Endodermal cell (in vitro differentiated cells): Measurements from ENCODE around the gene EPS8L2. TPM values are rescaled to one million over a fixed set of nuclear protein-coding genes. Genes with fewer than 3 reads are reported as not detected.

ENCODE experiments used
- DNase-seq: peaks from one replicate; pipeline ENCODE4 v3.0.0-alpha.2; 2017
- H3K27ac ChIP-seq: 2 replicates; pipeline ENCODE4 v1.5.1; 2013; ENCODE audit warnings: mild to moderate bottlenecking, low read depth, low read length, moderate library complexity
- H3K27me3 ChIP-seq: 2 replicates; pipeline ENCODE4 v1.6.1; 2013; ENCODE audit warnings: mild to moderate bottlenecking, low read length, moderate library complexity; ENCODE audit not compliant: insufficient read depth, control insufficient read depth, poor library complexity, severe bottlenecking
- H3K36me3 ChIP-seq: 2 replicates; pipeline ENCODE4 v1.7.0; 2013; ENCODE audit warnings: mild to moderate bottlenecking, low read length, moderate library complexity; ENCODE audit not compliant: control insufficient read depth, insufficient read depth
- H3K4me1 ChIP-seq: one replicate; pipeline ENCODE4 v1.7.0; 2013; ENCODE audit warnings: low read length; ENCODE audit not compliant: control insufficient read depth, insufficient read depth
- H3K4me3 ChIP-seq: 2 replicates; pipeline ENCODE4 v1.5.1; 2013; ENCODE audit warnings: mild to moderate bottlenecking, low read length, moderate library complexity
- H3K9ac ChIP-seq: 2 replicates; pipeline ENCODE4 v1.6.1; 2013; ENCODE audit warnings: mild to moderate bottlenecking, low read length, moderate library complexity; ENCODE audit not compliant: poor library complexity, severe bottlenecking; ENCODE audit errors: extremely low read depth
- H3K9me3 ChIP-seq: 2 replicates; pipeline ENCODE4 v1.6.1; 2013; ENCODE audit warnings: mild to moderate bottlenecking, low read length, moderate library complexity; ENCODE audit not compliant: control insufficient read depth
- H3K27ac Mint-ChIP-seq: 2 replicates; pipeline ENCODE4 v1.8.0; 2020; ENCODE audit warnings: mixed read lengths
- H3K27me3 Mint-ChIP-seq: 2 replicates; pipeline ENCODE4 v1.8.0; 2021; ENCODE audit warnings: mild to moderate bottlenecking, mixed read lengths; ENCODE audit not compliant: insufficient read depth
- H3K36me3 Mint-ChIP-seq: 2 replicates; pipeline ENCODE4 v1.8.0; 2020; ENCODE audit warnings: low read depth, mixed read lengths
- H3K4me1 Mint-ChIP-seq: 2 replicates; pipeline ENCODE4 v1.8.0; 2020; ENCODE audit warnings: mixed read lengths
- H3K4me3 Mint-ChIP-seq: 2 replicates; pipeline ENCODE4 v1.8.0; 2020; ENCODE audit warnings: mild to moderate bottlenecking, moderate library complexity, mixed read lengths
- H3K9me3 Mint-ChIP-seq: 2 replicates; pipeline ENCODE4 v1.8.0; 2020; ENCODE audit warnings: mild to moderate bottlenecking, mixed read lengths
- CTCF ChIP-seq: fragments of 200-600 bp; sonication (generic); conservative IDR thresholded peaks from 2 replicates; pipeline ENCODE4 v1.5.0; 2021; ENCODE audit warnings: antibody characterized with exemption, mild to moderate bottlenecking
- WGBS, 2 experiments: methylation state at CpG; one replicate each; pipeline versions ENCODE4 v1.1.5 to v1.1.7; 2013; ENCODE audit warnings: missing lambda C conversion rate in 2 of 2, mixed read lengths in 1 of 2; ENCODE audit not compliant: insufficient coverage in 1 of 2, insufficient read length in 1 of 2; 5-methylcytosine and 5-hydroxymethylcytosine counted together
- total RNA-seq, 2 donors: library from RNA; stranded (reverse); fragmentation: NEBNext Ultra II Directional in 1 of 2; extraction: Animal tissue kit (Norgen Biotek cat#: 25700) in 1 of 2; gene quantifications; 2 replicates in 1 of 2; 3 replicates in 1 of 2; pipeline ENCODE4 v1.2.1, GENCODE V29; 2021

EPS8L2 gene
- total RNA-seq, 2 donors from 2014 or later = 26.2 to 28.0 TPM

DNA sequence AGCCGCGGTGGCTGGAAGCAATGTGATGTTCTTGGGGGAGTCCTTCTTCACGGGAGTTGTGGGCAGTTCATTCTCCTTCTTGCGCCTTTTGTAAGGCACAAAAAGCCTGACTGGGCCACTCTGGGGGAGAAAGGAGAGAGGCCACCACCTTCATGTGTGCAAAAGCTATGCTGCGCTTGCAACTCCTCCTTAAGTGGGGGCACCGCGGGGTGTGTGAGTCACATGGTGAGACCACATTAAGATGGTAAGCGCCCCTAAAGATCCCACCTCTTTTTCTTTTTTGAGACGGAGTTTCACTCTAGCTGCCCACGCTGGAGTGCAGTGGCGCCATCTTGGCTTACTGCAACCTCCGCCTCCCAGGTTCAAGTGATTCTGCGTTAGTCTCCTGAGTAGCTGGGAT, 25.1 kb upstream of the EPS8L2 start:
- H3K27me3 ChIP-seq = no peaks in the 10 kb centered on the region
- H3K9me3 ChIP-seq = no peaks in the 10 kb centered on the region
- H3K4me3 Mint-ChIP-seq = no peak overlapping the region
- DNase-seq = no peak
- no peak overlapping the region for H3K27ac Mint-ChIP-seq
- 92 to 94% methylated on average over 10 to 13 of the region's 13 CpGs for WGBS, 2 experiments
- H3K27me3 Mint-ChIP-seq = no peaks in the 10 kb centered on the region
- no peak overlapping the region for H3K9ac ChIP-seq
- H3K9me3 Mint-ChIP-seq = no peaks in the 10 kb centered on the region
- TF ChIP-seq CTCF = no peak
- no peak overlapping the region for H3K27ac ChIP-seq
- peaks cover 79% of the 10 kb centered on the region for H3K36me3 Mint-ChIP-seq
- peaks cover 56% of the 10 kb centered on the region for H3K36me3 ChIP-seq
- H3K4me1 ChIP-seq = no peaks in the 10 kb centered on the region
- H3K4me1 Mint-ChIP-seq = no peaks in the 10 kb centered on the region
- H3K4me3 ChIP-seq = no peak overlapping the region

DNA sequence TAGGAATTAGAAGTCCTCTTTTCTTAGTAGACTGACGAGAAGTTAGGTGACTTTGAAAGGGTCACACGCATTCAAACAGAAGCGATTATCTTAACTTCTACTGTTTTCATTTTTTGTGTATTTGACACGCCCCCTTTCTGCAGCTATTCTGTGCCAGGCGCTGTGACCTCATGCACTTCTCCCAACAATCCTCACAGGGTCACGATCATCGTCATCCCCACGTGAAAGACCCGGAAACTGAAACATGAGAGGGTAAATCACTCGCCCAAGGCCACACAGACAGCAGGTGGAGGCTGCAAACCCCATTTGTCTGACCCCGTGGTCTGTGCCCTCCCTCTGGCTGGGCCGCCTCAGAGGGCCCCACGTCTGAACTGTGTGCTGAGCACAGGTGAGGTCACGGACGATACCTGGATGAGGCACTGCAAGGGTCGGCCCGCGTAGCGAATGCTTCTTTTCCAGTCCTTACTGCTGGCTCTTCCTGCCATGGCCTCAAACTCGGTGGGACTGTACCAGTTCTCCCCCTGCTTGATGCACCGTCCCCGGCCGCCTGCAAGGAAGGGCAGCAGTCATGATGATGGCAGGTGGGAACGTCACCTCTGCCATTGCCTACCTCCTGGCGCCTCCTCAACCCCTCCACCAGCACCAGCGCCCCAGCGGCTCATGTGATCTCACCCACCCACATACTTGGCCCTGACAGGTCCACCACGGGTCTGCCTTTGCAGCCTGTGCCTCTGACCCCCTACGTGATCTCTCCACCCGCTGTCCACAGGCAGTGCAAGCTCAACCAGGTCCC, 19.4 kb upstream of the EPS8L2 start:
- Histone ChIP-seq H3K27ac (no peak overlapping the region), H3K9ac (no peak overlapping the region), H3K4me3 (no peak overlapping the region), H3K27me3 (no peaks in the 10 kb centered on the region), H3K4me1 (no peaks in the 10 kb centered on the region), H3K36me3 (peaks cover 73% of the 10 kb centered on the region), H3K9me3 (no peaks in the 10 kb centered on the region)
- 91 to 95% methylated on average over 22 to 30 of the region's 30 CpGs for WGBS, 2 experiments
- TF ChIP-seq CTCF = no peak
- Mint-ChIP-seq H3K4me3 (no peak overlapping the region), H3K9me3 (no peaks in the 10 kb centered on the region), H3K4me1 (no peaks in the 10 kb centered on the region), H3K36me3 (peaks cover 76% of the 10 kb centered on the region), H3K27me3 (no peaks in the 10 kb centered on the region), H3K27ac (no peak overlapping the region)
- DNase-seq = no peak

GRCh38 chr11:687751-688150, 18.3 kb upstream of the EPS8L2 start:
- Histone ChIP-seq H3K4me3 (no peak overlapping the region), H3K27me3 (no peaks in the 10 kb centered on the region), H3K27ac (no peak overlapping the region), H3K9me3 (no peaks in the 10 kb centered on the region), H3K4me1 (no peaks in the 10 kb centered on the region), H3K36me3 (peaks cover 62% of the 10 kb centered on the region), H3K9ac (no peak overlapping the region)
- Mint-ChIP-seq H3K4me3 (no peak overlapping the region), H3K4me1 (peaks cover 3% of the 10 kb centered on the region), H3K27me3 (no peaks in the 10 kb centered on the region), H3K36me3 (peaks cover 65% of the 10 kb centered on the region), H3K27ac (no peak overlapping the region), H3K9me3 (no peaks in the 10 kb centered on the region)
- no peak for TF ChIP-seq CTCF
- DNase-seq = no peak
- WGBS, 2 experiments = 84 to 93% methylated on average over 8 to 13 of the region's 13 CpGs
